Keratinocyte (primary cell): Measurements from ENCODE around the gene AKR1C8. TPM values are rescaled to one million over a fixed set of nuclear protein-coding genes. Genes with fewer than 3 reads are reported as not detected.

ENCODE experiments used
- DNase-seq: peaks from one replicate; pipeline ENCODE4 v3.0.0-alpha.2; 2011; ENCODE audit warnings: low read depth, missing footprints, low spot score
- FAIRE-seq: peaks from 2 replicates; lab custom pipeline; 2011; peaks lifted over from hg19 to GRCh38; lab: Jason Lieb, UNC
- H2AFZ ChIP-seq: 2 replicates; pipeline ENCODE4 v1.6.0; 2012; ENCODE audit warnings: low read length, control low read depth, inconsistent platforms; ENCODE audit not compliant: control insufficient read depth
- H3K27ac ChIP-seq: 2 replicates; pipeline ENCODE4 v1.5.1; 2011; ENCODE audit warnings: low read length; ENCODE audit not compliant: control insufficient read depth, insufficient read depth
- H3K27me3 ChIP-seq: 3 replicates; pipeline ENCODE4 v1.6.0; 2011; ENCODE audit warnings: low read length; ENCODE audit not compliant: control insufficient read depth, insufficient read depth; ENCODE audit errors: extremely low read depth
- H3K36me3 ChIP-seq, 2 experiments: 2 replicates in 1 of 2; 3 replicates in 1 of 2; pipeline ENCODE4 v1.5.1; 2011; ENCODE audit warnings: low read length in 2 of 2, mild to moderate bottlenecking in 1 of 2; ENCODE audit not compliant: control insufficient read depth in 2 of 2, insufficient read depth in 2 of 2; ENCODE audit errors: extremely low read depth in 1 of 2
- H3K4me1 ChIP-seq: 3 replicates; pipeline ENCODE4 v1.5.1; 2011; ENCODE audit warnings: low read length; ENCODE audit not compliant: control insufficient read depth, insufficient read depth; ENCODE audit errors: extremely low read depth
- H3K4me2 ChIP-seq: 3 replicates; pipeline ENCODE4 v1.6.0; 2011; ENCODE audit warnings: low read depth, low read length; ENCODE audit not compliant: control insufficient read depth, insufficient read depth; ENCODE audit errors: extremely low read depth
- H3K4me3 ChIP-seq, 3 experiments: fragments of 200-600 bp in 1 of 3; sonication (generic) in 1 of 3; 2 replicates in 2 of 3; 3 replicates in 1 of 3; pipeline ENCODE4 v1.5.1; 2011 to 2016; ENCODE audit warnings: low read length in 3 of 3, mild to moderate bottlenecking in 3 of 3, control low read depth in 2 of 3, inconsistent platforms in 1 of 3, low read depth in 1 of 3, mixed read lengths in 1 of 3, mixed run types in 1 of 3, moderate library complexity in 1 of 3; ENCODE audit not compliant: control insufficient read depth in 2 of 3, insufficient read depth in 2 of 3; ENCODE audit errors: extremely low read depth in 1 of 3
- H3K79me2 ChIP-seq: 2 replicates; pipeline ENCODE4 v1.6.0; 2012; ENCODE audit warnings: low read length; ENCODE audit not compliant: control insufficient read depth, insufficient read depth
- H3K9ac ChIP-seq: 3 replicates; pipeline ENCODE4 v1.6.0; 2011; ENCODE audit warnings: low read length; ENCODE audit not compliant: control insufficient read depth, insufficient read depth; ENCODE audit errors: extremely low read depth
- H3K9me1 ChIP-seq: 3 replicates; pipeline ENCODE4 v1.6.0; 2011; ENCODE audit warnings: low read length; ENCODE audit not compliant: control insufficient read depth, insufficient read depth; ENCODE audit errors: extremely low read depth
- H3K9me3 ChIP-seq: 2 replicates; pipeline ENCODE4 v1.5.1; 2012; ENCODE audit warnings: low read depth, low read length; ENCODE audit not compliant: control insufficient read depth
- H4K20me1 ChIP-seq: 3 replicates; pipeline ENCODE4 v1.6.0; 2011; ENCODE audit warnings: low read length; ENCODE audit not compliant: control insufficient read depth, insufficient read depth; ENCODE audit errors: extremely low read depth
- CTCF ChIP-seq, 3 experiments: IDR thresholded peaks in 1 of 3; conservative IDR thresholded peaks in 1 of 3; optimal IDR thresholded peaks in 1 of 3; 2 replicates in 2 of 3; 3 replicates in 1 of 3; pipeline versions ENCODE3 to v1.5.1; 2011; ENCODE audit warnings: low read length in 3 of 3, mild to moderate bottlenecking in 3 of 3, moderate library complexity in 2 of 3, control low read depth in 1 of 3, inconsistent platforms in 1 of 3; ENCODE audit not compliant: insufficient read depth in 2 of 3; ENCODE audit errors: extremely low read depth in 1 of 3
- EZH2 ChIP-seq: IDR thresholded peaks from one replicate; pipeline ENCODE4 v1.6.1; 2012; ENCODE audit warnings: inconsistent platforms, mild to moderate bottlenecking, low read length, moderate library complexity
- dilution Hi-C: fragments of 300-500 bp; cut with MboI; formaldehyde crosslinking; loops from one replicate; pipeline ENCODE4 v1.7.0; 2020; ENCODE audit warnings: low sequenced_read_pairs; ENCODE audit not compliant: extremely low pct_ligation_motif_present
- polyA plus RNA-seq, 5 experiments: library from polyadenylated mRNA; depleted of rRNA in 3 of 5; stranded (reverse) in 3 of 5; stranded (forward) in 1 of 5; unstranded in 1 of 5; fragments of >200 nt; gene quantifications; 1 replicate in 1 of 5; 2 replicates in 3 of 5; 3 replicates in 1 of 5; pipeline versions ENCODE4 v1.2.1 to v1.2.3, GENCODE V29; 2011 to 2012; ENCODE audit warnings: missing spikeins in 2 of 5, low read depth in 1 of 5, low replicate concordance in 1 of 5

The AKR1C8 gene
- polyA plus RNA-seq, 1 donor (not counting 4 experiments of a cell fraction or from before 2014, with no cell fraction given): not detected

- H3K9me3 ChIP-seq: no peaks in the 10 kb centered on the region
- FAIRE-seq (no peak), DNase-seq (no peak)
- no peak overlapping the region for H2AFZ ChIP-seq
- TF ChIP-seq CTCF (optimal IDR thresholded peaks at IDR 0.05 in 1 of 3, IDR thresholded peaks at IDR 0.05 in 1 of 3, conservative IDR thresholded peaks at IDR 0.05 in 1 of 3; ENCODE audit: extremely low read depth in 1 of 3, insufficient read depth in 2 of 3, low read length in 3 of 3) (no peak), EZH2 (no peak)
- no peaks in the 10 kb centered on the region for H3K36me3 ChIP-seq
- H3K4me1 ChIP-seq: no peaks in the 10 kb centered on the region
- H3K9me1 ChIP-seq: no peaks in the 10 kb centered on the region
- H4K20me1 ChIP-seq: no peaks in the 10 kb centered on the region
- H3K27me3 ChIP-seq: peaks cover 4% of the 10 kb centered on the region
- no peak overlapping the region for H3K4me2 ChIP-seq
- dilution Hi-C loops: no loop called here
- no peaks in the 10 kb centered on the region for H3K79me2 ChIP-seq
- H3K9ac ChIP-seq: no peak overlapping the region
- no peak overlapping the region for H3K27ac ChIP-seq
- no peak overlapping the region for H3K4me3 ChIP-seq
Observed at GRCh38 chr10:5219262-5219661, 34.3 kb upstream of the AKR1C8 start.

GRCh38 chr10:5216801-5217200 lies 31.9 kb upstream of the AKR1C8 start:
- Histone ChIP-seq H3K9me3 (no peaks in the 10 kb centered on the region), H3K4me2 (no peak overlapping the region), H3K27ac (no peak overlapping the region), H3K4me1 (no peaks in the 10 kb centered on the region), H2AFZ (no peak overlapping the region), H3K79me2 (no peaks in the 10 kb centered on the region), H3K9me1 (no peaks in the 10 kb centered on the region), H3K9ac (no peak overlapping the region), H4K20me1 (no peaks in the 10 kb centered on the region), H3K36me3 (no peaks in the 10 kb centered on the region), H3K27me3 (peaks cover 8% of the 10 kb centered on the region), H3K4me3 (no peak overlapping the region)
- dilution Hi-C loops: no loop called here
- no peak for DNase-seq
- FAIRE-seq: no peak
- TF ChIP-seq CTCF (optimal IDR thresholded peaks at IDR 0.05 in 1 of 3, IDR thresholded peaks at IDR 0.05 in 1 of 3, conservative IDR thresholded peaks at IDR 0.05 in 1 of 3; ENCODE audit: extremely low read depth in 1 of 3, insufficient read depth in 2 of 3, low read length in 3 of 3): no peak
- no peak for TF ChIP-seq EZH2
